Vagina (tissue), 2 donors: ENCODE data around the gene CDH13.

Experiments
- POLR2A ChIP-seq, 2 donors: fragments of 450-650 bp; IDR thresholded peaks; one replicate each; pipeline ENCODE4 v1.6.1; 2017; ENCODE audit warnings: antibody characterized with exemption in 2 of 2, mild to moderate bottlenecking in 2 of 2, moderate library complexity in 2 of 2
- TF ChIP-seq, protein P1 (sequence below), 3 experiments: fragments of 450-650 bp in 2 of 3; fragments of 200-600 bp in 1 of 3; sonication (generic) in 1 of 3; IDR thresholded peaks; one replicate each; pipeline ENCODE4 v1.5.1; 2017 to 2019; ENCODE audit warnings: antibody characterized with exemption in 3 of 3, mild to moderate bottlenecking in 2 of 3, moderate library complexity in 2 of 3

DNA sequence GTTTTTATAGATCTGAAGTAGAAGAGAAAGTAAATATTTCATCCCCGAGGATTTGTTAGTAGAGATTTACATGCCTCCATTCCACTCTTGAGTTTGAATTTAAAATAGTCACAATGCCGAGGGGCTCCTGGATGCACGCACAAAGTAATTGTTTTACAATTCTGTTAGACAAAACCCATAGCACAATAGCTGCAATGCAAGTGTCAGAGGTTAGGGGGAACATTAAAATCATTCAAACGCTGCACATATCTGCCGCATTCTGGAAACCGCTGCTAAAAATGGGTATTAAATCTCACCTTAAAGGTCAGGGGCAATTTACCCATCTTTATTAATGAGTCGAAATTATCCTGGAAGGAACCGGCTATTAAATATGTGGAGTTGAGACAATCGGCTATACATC is 652.5 kb downstream of the CDH13 start:
- TF ChIP-seq, protein P1, sequence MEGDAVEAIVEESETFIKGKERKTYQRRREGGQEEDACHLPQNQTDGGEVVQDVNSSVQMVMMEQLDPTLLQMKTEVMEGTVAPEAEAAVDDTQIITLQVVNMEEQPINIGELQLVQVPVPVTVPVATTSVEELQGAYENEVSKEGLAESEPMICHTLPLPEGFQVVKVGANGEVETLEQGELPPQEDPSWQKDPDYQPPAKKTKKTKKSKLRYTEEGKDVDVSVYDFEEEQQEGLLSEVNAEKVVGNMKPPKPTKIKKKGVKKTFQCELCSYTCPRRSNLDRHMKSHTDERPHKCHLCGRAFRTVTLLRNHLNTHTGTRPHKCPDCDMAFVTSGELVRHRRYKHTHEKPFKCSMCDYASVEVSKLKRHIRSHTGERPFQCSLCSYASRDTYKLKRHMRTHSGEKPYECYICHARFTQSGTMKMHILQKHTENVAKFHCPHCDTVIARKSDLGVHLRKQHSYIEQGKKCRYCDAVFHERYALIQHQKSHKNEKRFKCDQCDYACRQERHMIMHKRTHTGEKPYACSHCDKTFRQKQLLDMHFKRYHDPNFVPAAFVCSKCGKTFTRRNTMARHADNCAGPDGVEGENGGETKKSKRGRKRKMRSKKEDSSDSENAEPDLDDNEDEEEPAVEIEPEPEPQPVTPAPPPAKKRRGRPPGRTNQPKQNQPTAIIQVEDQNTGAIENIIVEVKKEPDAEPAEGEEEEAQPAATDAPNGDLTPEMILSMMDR (IDR thresholded peaks at IDR 0.05): no peak
- no peak for TF ChIP-seq POLR2A (IDR thresholded peaks at IDR 0.05)
